ENCODE data around the gene SPOCD1. TPM values are rescaled to one million over a fixed set of nuclear protein-coding genes. Genes with fewer than 3 reads are reported as not detected.

SPOCD1 gene
- total and polyA plus RNA-seq, 2 experiments from 2014 or later: 0.73 to 1.3 TPM

DNA sequence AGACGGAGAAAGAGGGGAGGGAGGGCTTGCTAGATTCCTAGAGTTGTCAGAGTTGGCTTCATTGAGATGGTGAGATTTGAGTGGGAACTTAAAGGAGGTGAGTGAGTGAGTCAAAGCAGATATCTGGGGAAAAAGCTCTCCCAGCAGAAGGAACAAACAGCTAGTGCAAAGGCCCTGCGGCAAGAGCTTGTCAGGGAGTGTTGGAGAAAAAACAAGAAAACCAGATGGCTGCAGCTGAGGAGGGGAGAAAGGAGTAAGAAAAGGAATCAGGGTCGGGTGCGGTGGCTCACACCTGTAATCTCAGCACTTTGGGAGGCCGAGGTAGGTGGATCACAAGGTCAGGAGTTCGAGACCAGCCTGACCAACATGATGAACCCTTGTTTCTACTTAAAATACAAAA, 40.3 kb upstream of the SPOCD1 start:
- Mint-ChIP-seq H3K27ac (no peak overlapping the region), H3K27me3 (ENCODE audit: insufficient read depth, low read depth, poor library complexity) (no peaks in the 10 kb centered on the region), H3K4me1 (no peaks in the 10 kb centered on the region), H3K9me3 (no peaks in the 10 kb centered on the region), H3K36me3 (ENCODE audit: low read depth) (no peaks in the 10 kb centered on the region), H3K4me3 (no peak overlapping the region)
- DNase-seq (ENCODE audit: low spot score) (no peak), ATAC-seq (no peak)
- H3K79me2 ChIP-seq (replicated peaks; ENCODE audit: insufficient read depth): no peaks in the 10 kb centered on the region
- no peaks in the 10 kb centered on the region for H3K36me3 ChIP-seq (ENCODE audit: insufficient read depth)
- H3K4me1 ChIP-seq (ENCODE audit: insufficient read depth): no peaks in the 10 kb centered on the region
- H3K27me3 ChIP-seq (ENCODE audit: insufficient read depth): no peaks in the 10 kb centered on the region
- 0 out of 2 replicates have a peak overlapping the region, but pooled peaks have one; percentile 21 for H2AFZ ChIP-seq
- H4K20me1 ChIP-seq (replicated peaks; ENCODE audit: insufficient read depth): no peaks in the 10 kb centered on the region
- no peak overlapping the region for H3K4me2 ChIP-seq
- H3K27ac ChIP-seq (ENCODE audit: low read depth): no peak overlapping the region
- H3F3A ChIP-seq (replicated peaks; ENCODE audit: low read depth): no peaks in the 10 kb centered on the region
- TF ChIP-seq, protein P1, sequence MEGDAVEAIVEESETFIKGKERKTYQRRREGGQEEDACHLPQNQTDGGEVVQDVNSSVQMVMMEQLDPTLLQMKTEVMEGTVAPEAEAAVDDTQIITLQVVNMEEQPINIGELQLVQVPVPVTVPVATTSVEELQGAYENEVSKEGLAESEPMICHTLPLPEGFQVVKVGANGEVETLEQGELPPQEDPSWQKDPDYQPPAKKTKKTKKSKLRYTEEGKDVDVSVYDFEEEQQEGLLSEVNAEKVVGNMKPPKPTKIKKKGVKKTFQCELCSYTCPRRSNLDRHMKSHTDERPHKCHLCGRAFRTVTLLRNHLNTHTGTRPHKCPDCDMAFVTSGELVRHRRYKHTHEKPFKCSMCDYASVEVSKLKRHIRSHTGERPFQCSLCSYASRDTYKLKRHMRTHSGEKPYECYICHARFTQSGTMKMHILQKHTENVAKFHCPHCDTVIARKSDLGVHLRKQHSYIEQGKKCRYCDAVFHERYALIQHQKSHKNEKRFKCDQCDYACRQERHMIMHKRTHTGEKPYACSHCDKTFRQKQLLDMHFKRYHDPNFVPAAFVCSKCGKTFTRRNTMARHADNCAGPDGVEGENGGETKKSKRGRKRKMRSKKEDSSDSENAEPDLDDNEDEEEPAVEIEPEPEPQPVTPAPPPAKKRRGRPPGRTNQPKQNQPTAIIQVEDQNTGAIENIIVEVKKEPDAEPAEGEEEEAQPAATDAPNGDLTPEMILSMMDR (conservative IDR thresholded peaks at IDR 0.05; ENCODE audit: low read depth in 2 of 2): no peak
- no peak for TF ChIP-seq CREB1 (CRISPR knock-in tag; IDR thresholded peaks at IDR 0.05; ENCODE audit: low read depth)
- no peak for TF ChIP-seq POLR2AphosphoS5 (IDR thresholded peaks at IDR 0.05; ENCODE audit: low read depth)
- TF ChIP-seq, protein P2, sequence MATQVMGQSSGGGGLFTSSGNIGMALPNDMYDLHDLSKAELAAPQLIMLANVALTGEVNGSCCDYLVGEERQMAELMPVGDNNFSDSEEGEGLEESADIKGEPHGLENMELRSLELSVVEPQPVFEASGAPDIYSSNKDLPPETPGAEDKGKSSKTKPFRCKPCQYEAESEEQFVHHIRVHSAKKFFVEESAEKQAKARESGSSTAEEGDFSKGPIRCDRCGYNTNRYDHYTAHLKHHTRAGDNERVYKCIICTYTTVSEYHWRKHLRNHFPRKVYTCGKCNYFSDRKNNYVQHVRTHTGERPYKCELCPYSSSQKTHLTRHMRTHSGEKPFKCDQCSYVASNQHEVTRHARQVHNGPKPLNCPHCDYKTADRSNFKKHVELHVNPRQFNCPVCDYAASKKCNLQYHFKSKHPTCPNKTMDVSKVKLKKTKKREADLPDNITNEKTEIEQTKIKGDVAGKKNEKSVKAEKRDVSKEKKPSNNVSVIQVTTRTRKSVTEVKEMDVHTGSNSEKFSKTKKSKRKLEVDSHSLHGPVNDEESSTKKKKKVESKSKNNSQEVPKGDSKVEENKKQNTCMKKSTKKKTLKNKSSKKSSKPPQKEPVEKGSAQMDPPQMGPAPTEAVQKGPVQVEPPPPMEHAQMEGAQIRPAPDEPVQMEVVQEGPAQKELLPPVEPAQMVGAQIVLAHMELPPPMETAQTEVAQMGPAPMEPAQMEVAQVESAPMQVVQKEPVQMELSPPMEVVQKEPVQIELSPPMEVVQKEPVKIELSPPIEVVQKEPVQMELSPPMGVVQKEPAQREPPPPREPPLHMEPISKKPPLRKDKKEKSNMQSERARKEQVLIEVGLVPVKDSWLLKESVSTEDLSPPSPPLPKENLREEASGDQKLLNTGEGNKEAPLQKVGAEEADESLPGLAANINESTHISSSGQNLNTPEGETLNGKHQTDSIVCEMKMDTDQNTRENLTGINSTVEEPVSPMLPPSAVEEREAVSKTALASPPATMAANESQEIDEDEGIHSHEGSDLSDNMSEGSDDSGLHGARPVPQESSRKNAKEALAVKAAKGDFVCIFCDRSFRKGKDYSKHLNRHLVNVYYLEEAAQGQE (IDR thresholded peaks at IDR 0.05; ENCODE audit: unreplicated experiment): no peak
- no peak for TF ChIP-seq EZH2phosphoT487 (IDR thresholded peaks at IDR 0.05; ENCODE audit: unreplicated experiment)
- no peak for TF ChIP-seq NANOG (IDR thresholded peaks at IDR 0.05; ENCODE audit: borderline replicate concordance)
- TF ChIP-seq, protein P3, sequence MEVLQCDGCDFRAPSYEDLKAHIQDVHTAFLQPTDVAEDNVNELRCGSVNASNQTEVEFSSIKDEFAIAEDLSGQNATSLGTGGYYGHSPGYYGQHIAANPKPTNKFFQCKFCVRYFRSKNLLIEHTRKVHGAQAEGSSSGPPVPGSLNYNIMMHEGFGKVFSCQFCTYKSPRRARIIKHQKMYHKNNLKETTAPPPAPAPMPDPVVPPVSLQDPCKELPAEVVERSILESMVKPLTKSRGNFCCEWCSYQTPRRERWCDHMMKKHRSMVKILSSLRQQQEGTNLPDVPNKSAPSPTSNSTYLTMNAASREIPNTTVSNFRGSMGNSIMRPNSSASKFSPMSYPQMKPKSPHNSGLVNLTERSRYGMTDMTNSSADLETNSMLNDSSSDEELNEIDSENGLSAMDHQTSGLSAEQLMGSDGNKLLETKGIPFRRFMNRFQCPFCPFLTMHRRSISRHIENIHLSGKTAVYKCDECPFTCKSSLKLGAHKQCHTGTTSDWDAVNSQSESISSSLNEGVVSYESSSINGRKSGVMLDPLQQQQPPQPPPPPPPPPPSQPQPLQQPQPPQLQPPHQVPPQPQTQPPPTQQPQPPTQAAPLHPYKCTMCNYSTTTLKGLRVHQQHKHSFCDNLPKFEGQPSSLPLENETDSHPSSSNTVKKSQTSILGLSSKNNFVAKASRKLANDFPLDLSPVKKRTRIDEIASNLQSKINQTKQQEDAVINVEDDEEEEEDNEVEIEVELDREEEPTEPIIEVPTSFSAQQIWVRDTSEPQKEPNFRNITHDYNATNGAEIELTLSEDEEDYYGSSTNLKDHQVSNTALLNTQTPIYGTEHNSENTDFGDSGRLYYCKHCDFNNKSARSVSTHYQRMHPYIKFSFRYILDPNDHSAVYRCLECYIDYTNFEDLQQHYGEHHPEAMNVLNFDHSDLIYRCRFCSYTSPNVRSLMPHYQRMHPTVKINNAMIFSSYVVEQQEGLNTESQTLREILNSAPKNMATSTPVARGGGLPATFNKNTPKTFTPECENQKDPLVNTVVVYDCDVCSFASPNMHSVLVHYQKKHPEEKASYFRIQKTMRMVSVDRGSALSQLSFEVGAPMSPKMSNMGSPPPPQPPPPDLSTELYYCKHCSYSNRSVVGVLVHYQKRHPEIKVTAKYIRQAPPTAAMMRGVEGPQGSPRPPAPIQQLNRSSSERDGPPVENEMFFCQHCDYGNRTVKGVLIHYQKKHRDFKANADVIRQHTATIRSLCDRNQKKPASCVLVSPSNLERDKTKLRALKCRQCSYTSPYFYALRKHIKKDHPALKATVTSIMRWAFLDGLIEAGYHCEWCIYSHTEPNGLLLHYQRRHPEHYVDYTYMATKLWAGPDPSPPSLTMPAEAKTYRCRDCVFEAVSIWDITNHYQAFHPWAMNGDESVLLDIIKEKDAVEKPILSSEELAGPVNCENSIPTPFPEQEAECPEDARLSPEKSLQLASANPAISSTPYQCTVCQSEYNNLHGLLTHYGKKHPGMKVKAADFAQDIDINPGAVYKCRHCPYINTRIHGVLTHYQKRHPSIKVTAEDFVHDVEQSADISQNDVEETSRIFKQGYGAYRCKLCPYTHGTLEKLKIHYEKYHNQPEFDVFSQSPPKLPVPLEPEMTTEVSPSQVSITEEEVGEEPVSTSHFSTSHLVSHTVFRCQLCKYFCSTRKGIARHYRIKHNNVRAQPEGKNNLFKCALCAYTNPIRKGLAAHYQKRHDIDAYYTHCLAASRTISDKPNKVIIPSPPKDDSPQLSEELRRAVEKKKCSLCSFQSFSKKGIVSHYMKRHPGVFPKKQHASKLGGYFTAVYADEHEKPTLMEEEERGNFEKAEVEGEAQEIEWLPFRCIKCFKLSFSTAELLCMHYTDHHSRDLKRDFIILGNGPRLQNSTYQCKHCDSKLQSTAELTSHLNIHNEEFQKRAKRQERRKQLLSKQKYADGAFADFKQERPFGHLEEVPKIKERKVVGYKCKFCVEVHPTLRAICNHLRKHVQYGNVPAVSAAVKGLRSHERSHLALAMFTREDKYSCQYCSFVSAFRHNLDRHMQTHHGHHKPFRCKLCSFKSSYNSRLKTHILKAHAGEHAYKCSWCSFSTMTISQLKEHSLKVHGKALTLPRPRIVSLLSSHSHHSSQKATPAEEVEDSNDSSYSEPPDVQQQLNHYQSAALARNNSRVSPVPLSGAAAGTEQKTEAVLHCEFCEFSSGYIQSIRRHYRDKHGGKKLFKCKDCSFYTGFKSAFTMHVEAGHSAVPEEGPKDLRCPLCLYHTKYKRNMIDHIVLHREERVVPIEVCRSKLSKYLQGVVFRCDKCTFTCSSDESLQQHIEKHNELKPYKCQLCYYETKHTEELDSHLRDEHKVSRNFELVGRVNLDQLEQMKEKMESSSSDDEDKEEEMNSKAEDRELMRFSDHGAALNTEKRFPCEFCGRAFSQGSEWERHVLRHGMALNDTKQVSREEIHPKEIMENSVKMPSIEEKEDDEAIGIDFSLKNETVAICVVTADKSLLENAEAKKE (CRISPR knock-in tag; IDR thresholded peaks at IDR 0.05): no peak
- no peak for TF ChIP-seq ZNF114 (CRISPR knock-in tag; IDR thresholded peaks at IDR 0.05)
- no peak overlapping the region for H3K4me3 ChIP-seq
- no peaks in the 10 kb centered on the region for H3K9me2 ChIP-seq (ENCODE audit: insufficient read depth)

Data from GM23338 (cell line).